ENCODE data around the gene TBX18. TPM values are rescaled to one million over a fixed set of nuclear protein-coding genes. Genes with fewer than 3 reads are reported as not detected.

Gene TBX18
- total RNA-seq, 1 experiment from 2014 or later = 0.15 TPM

GRCh38 chr6:84771125-84771755 is 6.8 kb upstream of the TBX18 start:
- Mint-ChIP-seq H3K27me3 (ENCODE audit: low read depth) (peaks cover 100% of the 10 kb centered on the region), H3K36me3 (no peaks in the 10 kb centered on the region), H3K4me1 (peaks cover 43% of the 10 kb centered on the region), H3K4me3 (no peak overlapping the region), H3K9me3 (no peaks in the 10 kb centered on the region), H3K27ac (no peak overlapping the region)
- no peak for ATAC-seq
- POLR2A ChIA-PET = no interaction called here
- DNase-seq (ENCODE audit: low spot score) = no peak
- TF ChIP-seq OVOL2 (CRISPR knock-in tag; IDR thresholded peaks at IDR 0.05; ENCODE audit: borderline replicate concordance) (no peak), ZNF263 (CRISPR knock-in tag; IDR thresholded peaks at IDR 0.05; ENCODE audit: low read depth) (no peak), ATF3 (CRISPR knock-in tag; conservative IDR thresholded peaks at IDR 0.05) (no peak), ZNF425 (CRISPR knock-in tag; conservative IDR thresholded peaks at IDR 0.05) (no peak)
- TF ChIP-seq, protein P1, sequence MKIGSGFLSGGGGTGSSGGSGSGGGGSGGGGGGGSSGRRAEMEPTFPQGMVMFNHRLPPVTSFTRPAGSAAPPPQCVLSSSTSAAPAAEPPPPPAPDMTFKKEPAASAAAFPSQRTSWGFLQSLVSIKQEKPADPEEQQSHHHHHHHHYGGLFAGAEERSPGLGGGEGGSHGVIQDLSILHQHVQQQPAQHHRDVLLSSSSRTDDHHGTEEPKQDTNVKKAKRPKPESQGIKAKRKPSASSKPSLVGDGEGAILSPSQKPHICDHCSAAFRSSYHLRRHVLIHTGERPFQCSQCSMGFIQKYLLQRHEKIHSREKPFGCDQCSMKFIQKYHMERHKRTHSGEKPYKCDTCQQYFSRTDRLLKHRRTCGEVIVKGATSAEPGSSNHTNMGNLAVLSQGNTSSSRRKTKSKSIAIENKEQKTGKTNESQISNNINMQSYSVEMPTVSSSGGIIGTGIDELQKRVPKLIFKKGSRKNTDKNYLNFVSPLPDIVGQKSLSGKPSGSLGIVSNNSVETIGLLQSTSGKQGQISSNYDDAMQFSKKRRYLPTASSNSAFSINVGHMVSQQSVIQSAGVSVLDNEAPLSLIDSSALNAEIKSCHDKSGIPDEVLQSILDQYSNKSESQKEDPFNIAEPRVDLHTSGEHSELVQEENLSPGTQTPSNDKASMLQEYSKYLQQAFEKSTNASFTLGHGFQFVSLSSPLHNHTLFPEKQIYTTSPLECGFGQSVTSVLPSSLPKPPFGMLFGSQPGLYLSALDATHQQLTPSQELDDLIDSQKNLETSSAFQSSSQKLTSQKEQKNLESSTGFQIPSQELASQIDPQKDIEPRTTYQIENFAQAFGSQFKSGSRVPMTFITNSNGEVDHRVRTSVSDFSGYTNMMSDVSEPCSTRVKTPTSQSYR (CRISPR knock-in tag; IDR thresholded peaks at IDR 0.05) = no peak
- TF ChIP-seq, protein P2, sequence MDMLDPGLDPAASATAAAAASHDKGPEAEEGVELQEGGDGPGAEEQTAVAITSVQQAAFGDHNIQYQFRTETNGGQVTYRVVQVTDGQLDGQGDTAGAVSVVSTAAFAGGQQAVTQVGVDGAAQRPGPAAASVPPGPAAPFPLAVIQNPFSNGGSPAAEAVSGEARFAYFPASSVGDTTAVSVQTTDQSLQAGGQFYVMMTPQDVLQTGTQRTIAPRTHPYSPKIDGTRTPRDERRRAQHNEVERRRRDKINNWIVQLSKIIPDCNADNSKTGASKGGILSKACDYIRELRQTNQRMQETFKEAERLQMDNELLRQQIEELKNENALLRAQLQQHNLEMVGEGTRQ (CRISPR knock-in tag; IDR thresholded peaks at IDR 0.05) = no peak
- TF ChIP-seq, protein P3, sequence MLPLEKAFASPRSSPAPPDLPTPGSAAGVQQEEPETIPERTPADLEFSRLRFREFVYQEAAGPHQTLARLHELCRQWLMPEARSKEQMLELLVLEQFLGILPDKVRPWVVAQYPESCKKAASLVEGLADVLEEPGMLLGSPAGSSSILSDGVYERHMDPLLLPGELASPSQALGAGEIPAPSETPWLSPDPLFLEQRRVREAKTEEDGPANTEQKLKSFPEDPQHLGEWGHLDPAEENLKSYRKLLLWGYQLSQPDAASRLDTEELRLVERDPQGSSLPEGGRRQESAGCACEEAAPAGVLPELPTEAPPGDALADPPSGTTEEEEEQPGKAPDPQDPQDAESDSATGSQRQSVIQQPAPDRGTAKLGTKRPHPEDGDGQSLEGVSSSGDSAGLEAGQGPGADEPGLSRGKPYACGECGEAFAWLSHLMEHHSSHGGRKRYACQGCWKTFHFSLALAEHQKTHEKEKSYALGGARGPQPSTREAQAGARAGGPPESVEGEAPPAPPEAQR (CRISPR knock-in tag; IDR thresholded peaks at IDR 0.05) = no peak
- TF ChIP-seq, protein P4, sequence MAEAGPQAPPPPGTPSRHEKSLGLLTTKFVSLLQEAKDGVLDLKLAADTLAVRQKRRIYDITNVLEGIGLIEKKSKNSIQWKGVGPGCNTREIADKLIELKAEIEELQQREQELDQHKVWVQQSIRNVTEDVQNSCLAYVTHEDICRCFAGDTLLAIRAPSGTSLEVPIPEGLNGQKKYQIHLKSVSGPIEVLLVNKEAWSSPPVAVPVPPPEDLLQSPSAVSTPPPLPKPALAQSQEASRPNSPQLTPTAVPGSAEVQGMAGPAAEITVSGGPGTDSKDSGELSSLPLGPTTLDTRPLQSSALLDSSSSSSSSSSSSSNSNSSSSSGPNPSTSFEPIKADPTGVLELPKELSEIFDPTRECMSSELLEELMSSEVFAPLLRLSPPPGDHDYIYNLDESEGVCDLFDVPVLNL (CRISPR knock-in tag; IDR thresholded peaks at IDR 0.05; ENCODE audit: borderline replicate concordance, low read depth) = no peak
- CTCF ChIA-PET = no interaction called here

DNA sequence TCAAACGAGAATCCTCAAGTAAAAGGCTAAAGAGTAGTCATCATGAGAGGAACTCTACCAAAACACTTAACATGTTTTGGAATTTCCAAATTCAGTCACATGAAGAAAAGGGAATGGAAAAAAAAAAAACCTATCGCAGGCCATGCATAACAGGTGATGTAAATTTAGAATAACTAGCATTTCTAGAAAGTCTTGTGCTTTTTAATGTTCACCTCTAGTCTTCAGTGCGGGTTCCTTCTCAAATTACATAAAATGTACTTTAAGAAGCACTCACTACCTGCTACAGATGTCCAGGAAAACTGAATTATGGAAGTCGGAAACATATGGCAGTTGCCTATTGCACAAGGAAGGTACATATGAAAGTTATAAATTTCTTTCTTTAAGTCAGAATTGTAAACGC is 6.1 kb upstream of the TBX18 start:
- ATAC-seq (no peak), DNase-seq (ENCODE audit: low spot score) (no peak)
- H3K27me3 Mint-ChIP-seq (ENCODE audit: low read depth) = peaks cover 100% of the 10 kb centered on the region
- no peak overlapping the region for H3K4me3 Mint-ChIP-seq
- ChIA-PET POLR2A (no interaction called here), CTCF (no interaction called here)
- TF ChIP-seq GTF2I (CRISPR knock-in tag; conservative IDR thresholded peaks at IDR 0.05) = no peak
- TF ChIP-seq, protein P5, sequence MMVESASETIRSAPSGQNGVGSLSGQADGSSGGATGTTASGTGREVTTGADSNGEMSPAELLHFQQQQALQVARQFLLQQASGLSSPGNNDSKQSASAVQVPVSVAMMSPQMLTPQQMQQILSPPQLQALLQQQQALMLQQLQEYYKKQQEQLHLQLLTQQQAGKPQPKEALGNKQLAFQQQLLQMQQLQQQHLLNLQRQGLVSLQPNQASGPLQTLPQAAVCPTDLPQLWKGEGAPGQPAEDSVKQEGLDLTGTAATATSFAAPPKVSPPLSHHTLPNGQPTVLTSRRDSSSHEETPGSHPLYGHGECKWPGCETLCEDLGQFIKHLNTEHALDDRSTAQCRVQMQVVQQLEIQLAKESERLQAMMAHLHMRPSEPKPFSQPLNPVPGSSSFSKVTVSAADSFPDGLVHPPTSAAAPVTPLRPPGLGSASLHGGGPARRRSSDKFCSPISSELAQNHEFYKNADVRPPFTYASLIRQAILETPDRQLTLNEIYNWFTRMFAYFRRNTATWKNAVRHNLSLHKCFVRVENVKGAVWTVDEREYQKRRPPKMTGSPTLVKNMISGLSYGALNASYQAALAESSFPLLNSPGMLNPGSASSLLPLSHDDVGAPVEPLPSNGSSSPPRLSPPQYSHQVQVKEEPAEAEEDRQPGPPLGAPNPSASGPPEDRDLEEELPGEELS (CRISPR knock-in tag; IDR thresholded peaks at IDR 0.05) = no peak
- H3K36me3 Mint-ChIP-seq = no peaks in the 10 kb centered on the region
- peaks cover 47% of the 10 kb centered on the region for H3K4me1 Mint-ChIP-seq
- H3K9me3 Mint-ChIP-seq = no peaks in the 10 kb centered on the region
- no peak overlapping the region for H3K27ac Mint-ChIP-seq

Measured in WTC11 (cell line).